ENCODE data around the gene CPHXL2. TPM values are rescaled to one million over a fixed set of nuclear protein-coding genes. Genes with fewer than 3 reads are reported as not detected.

The CPHXL2 gene
- not detected for total RNA-seq (2021; fragmentation: NEBNext Ultra II Directional; extraction: Animal tissue kit (Norgen Biotek cat#: 25700))
- long read RNA-seq = 0 reads

- no peak for DNase-seq
- H3K36me3 Mint-ChIP-seq (ENCODE audit: low read depth) = no peaks in the 10 kb centered on the region
- H3K4me1 Mint-ChIP-seq (ENCODE audit: low read depth) = peaks cover 8% of the 10 kb centered on the region; the same call in 1 of the 2 replicates
- H3K27ac Mint-ChIP-seq = no peak within 1 kb of the TSS
- H3K27me3 Mint-ChIP-seq (ENCODE audit: insufficient read depth) = no peaks in the 10 kb centered on the region; the same call in 1 of the 2 replicates
- TF ChIP-seq CTCF (IDR thresholded peaks at IDR 0.05) = no peak
- no peak within 1 kb of the TSS for H3K4me3 Mint-ChIP-seq
- no peaks in the 10 kb centered on the region for H3K9me3 Mint-ChIP-seq
Observed at GRCh38 chr16:75676909-75677308, at the start of gene CPHXL2. TSS of gene CPHXL2 (minus strand) at chr16:75677009. CDS start at chr16:75676999, 10 bp downstream.

- Mint-ChIP-seq H3K9me3 (no peaks in the 10 kb centered on the region), H3K4me3 (no peak within 1 kb of the TSS), H3K36me3 (ENCODE audit: low read depth) (no peaks in the 10 kb centered on the region), H3K27ac (no peak within 1 kb of the TSS), H3K27me3 (ENCODE audit: insufficient read depth) (peaks cover 6% of the 10 kb centered on the region), H3K4me1 (ENCODE audit: low read depth) (no peaks in the 10 kb centered on the region)
- no peak for DNase-seq
- no peak for TF ChIP-seq CTCF (IDR thresholded peaks at IDR 0.05)
Observed at GRCh38 chr16:75726390-75726789, 49.6 kb upstream of the CPHXL2 start, which contains the start of gene CPHXL. TSS of gene CPHXL (minus strand) at chr16:75726490. CDS start at chr16:75726442, 48 bp downstream.

- Mint-ChIP-seq H3K4me1 (ENCODE audit: low read depth) (no peaks in the 10 kb centered on the region), H3K27me3 (ENCODE audit: insufficient read depth) (no peaks in the 10 kb centered on the region; the same call in none of the 2 replicates), H3K27ac (no peak overlapping the region), H3K4me3 (no peak overlapping the region), H3K9me3 (peaks cover 4% of the 10 kb centered on the region; the same call in 1 of the 2 replicates), H3K36me3 (ENCODE audit: low read depth) (no peaks in the 10 kb centered on the region)
- TF ChIP-seq CTCF (IDR thresholded peaks at IDR 0.05) = no peak
- DNase-seq = no peak
Observed at GRCh38 chr16:75718452-75718851, 41.6 kb upstream of the CPHXL2 start.

DNA sequence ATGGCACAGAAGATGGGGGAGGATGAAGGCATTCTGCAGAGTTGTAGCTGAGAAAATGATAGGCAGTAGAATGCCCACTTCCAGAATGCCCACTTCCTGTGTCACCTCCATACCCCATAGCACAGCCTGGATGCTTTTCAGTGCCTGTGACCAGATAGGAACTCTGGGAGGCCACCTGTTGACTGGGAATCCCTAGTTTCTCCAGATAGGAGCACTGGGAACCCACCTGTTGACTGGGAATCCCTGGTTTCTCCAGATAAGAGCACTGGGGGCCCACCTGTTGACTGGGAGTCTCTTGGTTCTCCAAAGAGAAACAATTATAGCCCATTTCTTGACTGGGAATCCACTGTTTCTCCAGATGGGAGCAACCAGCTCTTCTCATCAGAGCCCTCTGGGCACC lies 37.9 kb upstream of the CPHXL2 start:
- no peak overlapping the region for H3K4me3 Mint-ChIP-seq
- no peak overlapping the region for H3K27ac Mint-ChIP-seq
- DNase-seq = no peak
- H3K27me3 Mint-ChIP-seq (ENCODE audit: insufficient read depth) = peaks cover 2% of the 10 kb centered on the region
- TF ChIP-seq CTCF (IDR thresholded peaks at IDR 0.05) = no peak
- H3K9me3 Mint-ChIP-seq = peaks cover 10% of the 10 kb centered on the region
- no peaks in the 10 kb centered on the region for H3K36me3 Mint-ChIP-seq (ENCODE audit: low read depth)
- H3K4me1 Mint-ChIP-seq (ENCODE audit: low read depth) = no peaks in the 10 kb centered on the region

DNA sequence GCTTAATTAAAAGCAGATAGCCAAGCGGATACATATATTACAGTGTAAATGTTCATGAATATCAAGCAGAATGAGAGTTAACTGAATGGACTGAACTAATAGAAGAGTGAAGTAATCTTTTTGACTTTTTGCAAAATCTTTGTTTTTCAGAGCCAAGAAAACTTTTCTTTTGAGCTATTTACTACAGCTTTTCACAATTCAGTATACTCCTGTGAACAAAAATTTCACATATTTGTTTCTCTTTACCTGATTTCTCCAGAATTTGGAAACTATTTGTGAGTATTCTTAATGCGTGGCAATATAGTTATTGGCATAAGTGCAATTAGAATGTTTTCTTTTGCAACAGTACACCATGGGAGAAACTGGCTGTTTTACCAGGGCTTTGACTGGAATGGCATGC lies 33.5 kb upstream of the CPHXL2 start:
- TF ChIP-seq CTCF (IDR thresholded peaks at IDR 0.05) = no peak
- DNase-seq = no peak
- H3K36me3 Mint-ChIP-seq (ENCODE audit: low read depth) = no peaks in the 10 kb centered on the region

More for the DNA sequence above, 33.5 kb upstream of the CPHXL2 start:
- Mint-ChIP-seq H3K4me3 (no peak overlapping the region), H3K4me1 (ENCODE audit: low read depth) (no peaks in the 10 kb centered on the region; the same call in 1 of the 2 replicates), H3K9me3 (peaks cover 11% of the 10 kb centered on the region), H3K27ac (no peak overlapping the region), H3K27me3 (ENCODE audit: insufficient read depth) (peaks cover 8% of the 10 kb centered on the region)
